ENCODE measurements around the gene ZNF397.

DNA sequence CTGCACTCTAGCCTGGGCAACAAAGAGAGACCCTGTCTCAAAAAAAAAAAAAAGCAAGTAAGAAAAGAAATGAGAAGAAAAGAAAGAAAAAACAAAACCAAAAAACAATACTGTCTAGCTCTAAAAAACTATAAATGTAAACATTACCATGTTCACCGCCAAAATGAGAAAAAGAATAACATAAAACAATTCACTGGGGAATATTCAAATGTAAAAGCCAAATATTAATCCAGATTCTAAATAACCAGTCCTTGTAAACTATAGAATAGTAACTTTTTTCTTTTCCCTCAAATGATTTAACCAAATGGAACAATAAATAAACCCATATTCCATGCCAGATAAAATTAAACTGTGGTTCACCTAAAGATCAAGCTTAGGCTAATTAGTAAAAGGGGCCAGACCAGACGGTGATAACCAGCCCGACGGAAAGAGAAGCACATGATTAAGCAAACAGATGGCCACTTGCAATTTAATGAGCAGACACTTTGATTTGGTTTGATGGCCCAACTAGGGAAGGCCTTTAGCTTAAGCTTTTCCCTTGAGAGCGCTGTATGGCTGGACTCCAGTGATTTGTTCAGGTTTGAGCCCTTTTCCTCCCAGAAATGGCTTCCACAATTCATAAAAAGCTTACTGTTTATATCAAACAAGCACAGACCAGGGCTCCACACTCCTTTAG, 39.4 kb upstream of the ZNF397 start:
- TF ChIP-seq, protein P1, sequence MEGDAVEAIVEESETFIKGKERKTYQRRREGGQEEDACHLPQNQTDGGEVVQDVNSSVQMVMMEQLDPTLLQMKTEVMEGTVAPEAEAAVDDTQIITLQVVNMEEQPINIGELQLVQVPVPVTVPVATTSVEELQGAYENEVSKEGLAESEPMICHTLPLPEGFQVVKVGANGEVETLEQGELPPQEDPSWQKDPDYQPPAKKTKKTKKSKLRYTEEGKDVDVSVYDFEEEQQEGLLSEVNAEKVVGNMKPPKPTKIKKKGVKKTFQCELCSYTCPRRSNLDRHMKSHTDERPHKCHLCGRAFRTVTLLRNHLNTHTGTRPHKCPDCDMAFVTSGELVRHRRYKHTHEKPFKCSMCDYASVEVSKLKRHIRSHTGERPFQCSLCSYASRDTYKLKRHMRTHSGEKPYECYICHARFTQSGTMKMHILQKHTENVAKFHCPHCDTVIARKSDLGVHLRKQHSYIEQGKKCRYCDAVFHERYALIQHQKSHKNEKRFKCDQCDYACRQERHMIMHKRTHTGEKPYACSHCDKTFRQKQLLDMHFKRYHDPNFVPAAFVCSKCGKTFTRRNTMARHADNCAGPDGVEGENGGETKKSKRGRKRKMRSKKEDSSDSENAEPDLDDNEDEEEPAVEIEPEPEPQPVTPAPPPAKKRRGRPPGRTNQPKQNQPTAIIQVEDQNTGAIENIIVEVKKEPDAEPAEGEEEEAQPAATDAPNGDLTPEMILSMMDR (conservative IDR thresholded peaks at IDR 0.05 in 1 of 2, IDR thresholded peaks at IDR 0.05 in 1 of 2; ENCODE audit: low read depth in 1 of 2, low read length in 2 of 2), result no peak
- TF ChIP-seq EZH2 (IDR thresholded peaks at IDR 0.05; ENCODE audit: low read length, missing control alignments), result no peak

Data from fibroblast of lung (primary cell).